ENCODE data around the gene GRAMD1A.

The GRAMD1A gene

DNA sequence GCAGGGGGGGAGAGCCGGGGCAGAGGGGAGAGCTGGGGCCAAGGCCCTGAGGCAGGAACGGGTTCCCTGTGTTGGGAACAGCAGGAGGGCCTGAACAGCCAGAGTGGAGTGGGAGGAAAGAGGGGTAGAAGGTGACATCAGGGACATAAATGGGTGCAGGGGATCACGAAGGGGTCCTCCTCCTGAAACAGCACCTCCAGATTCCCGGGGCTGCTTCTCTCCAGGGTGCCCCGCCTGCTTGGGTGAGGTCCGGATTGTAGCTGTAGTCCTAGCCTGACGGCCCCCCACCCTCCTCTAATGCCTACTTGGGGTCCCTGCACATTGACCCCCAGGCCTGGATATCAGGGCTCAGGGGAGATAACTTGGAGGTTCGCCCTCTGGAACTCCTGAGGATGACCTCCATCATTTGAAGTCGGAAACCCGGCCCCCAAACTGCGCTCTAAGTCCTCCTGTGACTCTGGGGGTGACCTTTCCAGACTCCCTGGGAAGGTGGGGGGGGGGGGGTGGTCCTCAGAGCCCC lies 29.7 kb downstream of the GRAMD1A start:
- no peak overlapping the region for H3K27ac ChIP-seq
- TF ChIP-seq, protein P1, sequence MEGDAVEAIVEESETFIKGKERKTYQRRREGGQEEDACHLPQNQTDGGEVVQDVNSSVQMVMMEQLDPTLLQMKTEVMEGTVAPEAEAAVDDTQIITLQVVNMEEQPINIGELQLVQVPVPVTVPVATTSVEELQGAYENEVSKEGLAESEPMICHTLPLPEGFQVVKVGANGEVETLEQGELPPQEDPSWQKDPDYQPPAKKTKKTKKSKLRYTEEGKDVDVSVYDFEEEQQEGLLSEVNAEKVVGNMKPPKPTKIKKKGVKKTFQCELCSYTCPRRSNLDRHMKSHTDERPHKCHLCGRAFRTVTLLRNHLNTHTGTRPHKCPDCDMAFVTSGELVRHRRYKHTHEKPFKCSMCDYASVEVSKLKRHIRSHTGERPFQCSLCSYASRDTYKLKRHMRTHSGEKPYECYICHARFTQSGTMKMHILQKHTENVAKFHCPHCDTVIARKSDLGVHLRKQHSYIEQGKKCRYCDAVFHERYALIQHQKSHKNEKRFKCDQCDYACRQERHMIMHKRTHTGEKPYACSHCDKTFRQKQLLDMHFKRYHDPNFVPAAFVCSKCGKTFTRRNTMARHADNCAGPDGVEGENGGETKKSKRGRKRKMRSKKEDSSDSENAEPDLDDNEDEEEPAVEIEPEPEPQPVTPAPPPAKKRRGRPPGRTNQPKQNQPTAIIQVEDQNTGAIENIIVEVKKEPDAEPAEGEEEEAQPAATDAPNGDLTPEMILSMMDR (IDR thresholded peaks at IDR 0.05): no peak

DNA sequence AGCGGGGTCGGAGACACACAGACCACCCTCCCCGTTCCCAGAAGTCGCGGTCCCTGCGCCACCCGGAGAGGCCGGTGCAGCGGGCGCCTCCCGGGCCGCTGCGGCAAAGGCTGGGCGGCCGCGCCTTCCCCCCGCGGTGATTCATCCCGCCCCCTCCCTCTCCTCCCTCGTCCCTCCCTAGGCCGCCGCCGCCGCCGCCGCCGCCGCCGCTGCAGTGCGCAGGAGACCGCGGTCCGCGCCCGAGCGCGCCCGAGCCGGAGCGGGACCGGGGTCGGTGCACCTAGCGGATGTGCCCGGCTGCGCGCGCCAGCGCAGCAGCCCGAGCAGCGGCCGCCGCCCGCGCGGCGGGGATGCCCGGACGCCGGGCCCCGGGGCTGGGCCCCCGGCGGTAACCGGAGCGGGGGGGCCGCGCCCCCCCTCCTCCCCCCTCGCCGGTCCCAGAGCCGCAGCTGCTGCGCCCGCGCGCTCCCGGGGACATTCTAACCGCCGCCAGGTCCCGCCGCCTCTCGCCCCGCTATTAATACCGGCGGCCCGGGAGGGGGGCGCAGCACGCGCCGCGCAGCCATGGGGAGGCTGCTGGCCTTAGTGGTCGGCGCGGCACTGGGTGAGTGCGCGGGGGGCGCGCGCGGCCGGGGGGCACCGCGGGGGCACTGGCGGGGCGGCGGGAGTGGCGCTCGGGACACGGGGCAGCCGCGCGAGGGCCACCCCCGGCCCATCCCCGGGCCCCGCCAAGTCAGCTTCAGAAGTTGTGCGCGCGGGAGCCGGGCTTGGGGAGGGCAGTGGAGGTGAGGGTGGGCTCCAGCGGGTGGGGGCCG lies 30.3 kb downstream of the GRAMD1A start, which contains the start of gene SCN1B:
SCN1B (plus strand) TSS at position 214 of the 815 bp plus-strand sequence; CDS start at position 565, 351 bp downstream.
- no peak within 1 kb of the TSS for H3K27ac ChIP-seq
- TF ChIP-seq, protein P1 (IDR thresholded peaks at IDR 0.05): no peak
- TF ChIP-seq ZFX (IDR thresholded peaks at IDR 0.05; ENCODE audit: borderline replicate concordance): no peak

DNA sequence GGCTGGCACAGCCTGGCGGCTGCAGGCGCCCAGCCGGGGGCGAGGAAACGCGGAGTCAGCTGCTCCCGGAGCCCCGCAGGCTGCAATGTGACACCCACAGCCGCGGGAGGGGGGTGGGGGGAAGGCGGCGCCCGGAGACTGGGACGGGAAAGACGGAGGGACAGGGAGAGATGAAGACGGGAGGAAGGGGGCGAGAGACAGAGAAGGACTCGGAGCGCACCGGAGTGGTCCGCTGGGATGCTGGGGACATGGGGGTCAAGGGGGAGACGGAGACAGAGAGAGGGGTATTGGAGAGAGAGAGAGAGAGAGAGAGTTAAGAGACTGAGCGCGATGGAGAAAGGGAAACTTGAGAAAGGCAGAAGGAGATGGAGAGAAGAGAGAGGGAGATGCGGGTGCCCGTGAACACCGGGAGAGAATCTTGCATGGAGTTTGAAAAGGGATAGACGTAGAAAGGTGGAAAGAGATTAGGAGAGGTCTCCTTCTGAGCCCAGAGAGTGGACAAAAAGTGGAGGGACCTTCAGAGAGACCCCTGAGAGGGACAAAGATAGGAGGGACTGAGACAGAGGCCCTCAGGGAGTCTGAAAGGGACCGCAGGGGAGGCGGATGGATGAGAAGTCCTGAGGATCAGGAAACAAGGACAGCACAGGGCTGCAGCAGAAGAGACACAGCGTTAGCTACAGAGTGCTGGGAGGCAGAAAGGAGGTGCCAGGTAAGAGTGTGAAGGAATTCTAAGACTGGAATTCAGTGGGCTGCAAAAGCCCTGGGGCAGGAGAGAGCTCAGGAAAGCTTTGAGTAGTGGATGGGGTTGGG lies 31.2 kb downstream of the GRAMD1A start:
- TF ChIP-seq, protein P1 (IDR thresholded peaks at IDR 0.05): no peak
- no peak for TF ChIP-seq ZFX (IDR thresholded peaks at IDR 0.05; ENCODE audit: borderline replicate concordance)
- H3K27ac ChIP-seq: no peak overlapping the region

DNA sequence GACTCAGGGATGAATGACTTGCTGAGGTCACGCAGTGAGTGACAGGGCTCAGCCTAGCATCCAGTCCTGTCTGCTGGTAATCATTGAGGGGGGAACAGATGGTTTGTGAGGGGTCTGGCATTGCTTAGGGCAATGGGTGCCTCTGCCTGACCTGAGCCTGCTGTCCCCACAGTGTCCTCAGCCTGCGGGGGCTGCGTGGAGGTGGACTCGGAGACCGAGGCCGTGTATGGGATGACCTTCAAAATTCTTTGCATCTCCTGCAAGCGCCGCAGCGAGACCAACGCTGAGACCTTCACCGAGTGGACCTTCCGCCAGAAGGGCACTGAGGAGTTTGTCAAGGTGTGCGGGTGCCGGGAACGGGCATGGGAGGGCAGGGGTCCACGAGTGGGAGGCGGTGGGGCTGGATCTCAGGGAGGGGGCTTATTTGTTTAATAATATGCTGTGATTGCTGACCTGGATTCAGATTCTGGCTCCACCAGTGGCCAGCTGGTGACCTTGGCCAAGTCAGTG lies 32.3 kb downstream of the GRAMD1A start:
- TF ChIP-seq, protein P1 (IDR thresholded peaks at IDR 0.05): no peak
- TF ChIP-seq ZFX (IDR thresholded peaks at IDR 0.05; ENCODE audit: borderline replicate concordance): no peak
- no peak overlapping the region for H3K27ac ChIP-seq

DNA sequence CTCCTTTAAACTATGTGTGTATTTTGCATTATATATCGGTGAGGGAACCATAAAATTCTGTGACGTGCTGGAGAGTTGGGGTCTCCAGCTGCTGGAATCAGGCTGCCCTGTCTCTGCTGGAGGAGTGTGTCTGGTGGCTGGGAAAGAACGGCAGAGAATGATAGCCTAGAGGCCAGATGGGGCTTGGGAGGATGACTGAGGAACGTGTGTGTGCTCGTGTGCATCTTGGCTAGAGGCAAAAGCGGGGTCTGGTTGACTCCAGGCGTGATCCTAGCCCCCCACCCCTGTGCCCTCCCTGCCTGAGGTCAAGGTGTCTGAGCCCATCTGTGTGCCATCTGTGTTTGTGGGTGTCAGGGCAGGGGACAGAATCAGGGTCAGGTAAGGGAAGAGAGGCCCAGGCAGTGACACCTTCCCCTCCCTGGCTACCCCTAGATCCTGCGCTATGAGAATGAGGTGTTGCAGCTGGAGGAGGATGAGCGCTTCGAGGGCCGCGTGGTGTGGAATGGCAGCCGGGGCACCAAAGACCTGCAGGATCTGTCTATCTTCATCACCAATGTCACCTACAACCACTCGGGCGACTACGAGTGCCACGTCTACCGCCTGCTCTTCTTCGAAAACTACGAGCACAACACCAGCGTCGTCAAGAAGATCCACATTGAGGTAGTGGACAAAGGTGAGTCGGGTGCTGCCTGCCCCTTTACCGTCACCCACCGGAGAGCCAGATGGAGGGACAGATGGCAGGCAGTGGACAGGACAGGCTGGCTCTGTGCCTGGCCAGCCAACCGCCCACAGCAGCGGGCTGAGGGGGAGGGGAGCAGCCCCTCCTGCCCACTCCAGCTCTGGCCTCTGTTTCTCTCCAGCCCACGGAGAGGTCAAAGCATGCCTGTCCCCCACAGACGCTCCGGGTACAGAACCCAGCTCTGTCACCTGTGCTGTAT lies 33.2 kb downstream of the GRAMD1A start:
- no peak overlapping the region for H3K27ac ChIP-seq
- TF ChIP-seq, protein P1 (IDR thresholded peaks at IDR 0.05): no peak
- no peak for TF ChIP-seq ZFX (IDR thresholded peaks at IDR 0.05; ENCODE audit: borderline replicate concordance)

- TF ChIP-seq, protein P1 (IDR thresholded peaks at IDR 0.05): no peak
- no peak for TF ChIP-seq ZFX (IDR thresholded peaks at IDR 0.05; ENCODE audit: borderline replicate concordance)
- no peak overlapping the region for H3K27ac ChIP-seq
Measured at GRCh38 chr19:35034005-35034502, 33.9 kb downstream of the GRAMD1A start.

All from 22Rv1 (cell line).